Choroid plexus epithelial cell (primary cell): ENCODE results near the gene SPINK7.
"Not testable (repeated sequence)": the region's sequence is repeated elsewhere in the genome, so short reads cannot be mapped to it uniquely, and the experiment has no call there.

Experiments
- DNase-seq: peaks from one replicate; pipeline ENCODE4 v3.0.0-alpha.2; 2010; ENCODE audit warnings: low read depth
- H3K4me3 ChIP-seq: 2 replicates; pipeline ENCODE4 v1.5.1; 2011; ENCODE audit warnings: low read depth, mild to moderate bottlenecking, control low read depth, low read length, moderate library complexity
- TF ChIP-seq, protein P1 (sequence below): conservative IDR thresholded peaks from 2 replicates; pipeline ENCODE4 v1.5.1; 2011; ENCODE audit warnings: low read depth, mild to moderate bottlenecking, control low read depth, inconsistent platforms, low read length, moderate library complexity

SPINK7 gene

DNA sequence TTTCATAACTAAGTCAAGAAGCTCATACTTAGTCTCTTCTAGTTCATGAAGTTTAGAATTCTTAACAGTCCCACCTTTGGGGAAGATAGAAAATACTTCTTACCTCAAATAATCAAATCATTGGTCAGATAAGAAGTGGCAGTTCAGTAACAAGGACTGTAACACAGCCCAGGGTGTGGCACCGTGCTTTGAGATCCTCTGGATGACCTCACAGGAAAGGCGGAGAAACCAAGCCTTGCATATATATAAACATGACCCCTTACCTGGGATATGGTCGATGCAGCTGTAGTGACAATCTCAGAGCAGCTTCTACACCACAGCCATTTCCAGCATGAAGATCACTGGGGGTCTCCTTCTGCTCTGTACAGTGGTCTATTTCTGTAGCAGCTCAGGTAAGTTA is at the start of gene SPINK7:
Gene SPINK7 (plus strand): TSS at position 271 of the 400 bp plus-strand sequence. CDS start 61 bp downstream, at position 332.
- no peak for DNase-seq
- TF ChIP-seq, protein P1, sequence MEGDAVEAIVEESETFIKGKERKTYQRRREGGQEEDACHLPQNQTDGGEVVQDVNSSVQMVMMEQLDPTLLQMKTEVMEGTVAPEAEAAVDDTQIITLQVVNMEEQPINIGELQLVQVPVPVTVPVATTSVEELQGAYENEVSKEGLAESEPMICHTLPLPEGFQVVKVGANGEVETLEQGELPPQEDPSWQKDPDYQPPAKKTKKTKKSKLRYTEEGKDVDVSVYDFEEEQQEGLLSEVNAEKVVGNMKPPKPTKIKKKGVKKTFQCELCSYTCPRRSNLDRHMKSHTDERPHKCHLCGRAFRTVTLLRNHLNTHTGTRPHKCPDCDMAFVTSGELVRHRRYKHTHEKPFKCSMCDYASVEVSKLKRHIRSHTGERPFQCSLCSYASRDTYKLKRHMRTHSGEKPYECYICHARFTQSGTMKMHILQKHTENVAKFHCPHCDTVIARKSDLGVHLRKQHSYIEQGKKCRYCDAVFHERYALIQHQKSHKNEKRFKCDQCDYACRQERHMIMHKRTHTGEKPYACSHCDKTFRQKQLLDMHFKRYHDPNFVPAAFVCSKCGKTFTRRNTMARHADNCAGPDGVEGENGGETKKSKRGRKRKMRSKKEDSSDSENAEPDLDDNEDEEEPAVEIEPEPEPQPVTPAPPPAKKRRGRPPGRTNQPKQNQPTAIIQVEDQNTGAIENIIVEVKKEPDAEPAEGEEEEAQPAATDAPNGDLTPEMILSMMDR: no peak
- no peak within 1 kb of the TSS for H3K4me3 ChIP-seq

DNA sequence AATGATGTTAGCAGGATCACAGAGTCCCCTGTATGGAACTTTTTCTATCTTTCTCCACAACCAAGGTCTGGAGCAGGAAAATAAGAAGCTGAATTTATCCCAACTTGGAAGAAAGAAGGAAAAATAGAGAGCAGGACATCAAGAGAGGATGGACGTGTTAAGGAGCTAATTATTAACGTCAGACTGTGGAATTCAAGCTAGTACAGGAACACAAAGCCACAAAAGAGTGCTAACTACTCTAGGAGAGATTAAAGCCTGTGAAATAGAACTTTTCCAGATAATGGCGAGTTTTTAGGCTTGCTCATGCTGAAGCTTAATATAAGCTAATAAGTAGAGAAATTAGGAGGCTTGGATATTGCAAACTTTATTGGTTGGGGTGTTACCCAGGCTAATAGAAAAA is 44.3 kb upstream of the SPINK7 start:
- no peak overlapping the region for H3K4me3 ChIP-seq
- TF ChIP-seq, protein P1: no peak
- no peak for DNase-seq

DNA sequence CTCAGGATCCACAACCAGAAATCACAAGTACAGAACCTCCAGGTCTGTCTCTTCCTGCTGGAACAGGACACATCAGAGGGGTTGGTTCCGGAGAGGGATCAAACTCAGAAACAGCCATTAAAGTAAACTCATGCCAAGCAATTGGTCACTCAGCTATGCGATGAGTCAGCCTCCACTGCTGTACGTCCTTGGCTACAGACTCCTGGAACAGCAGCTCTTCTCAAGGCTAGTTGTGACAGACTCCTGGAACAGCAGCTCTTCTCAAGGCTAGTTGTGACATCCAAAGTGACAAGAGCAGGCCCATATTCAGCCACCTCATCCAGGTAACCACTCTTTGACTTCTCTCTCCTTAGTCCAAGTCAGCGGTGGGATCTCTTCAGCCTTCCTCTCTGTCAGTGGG is 43.7 kb upstream of the SPINK7 start, which contains the start of gene SPINK13:
Gene SPINK13 (plus strand): TSS at position 229 of the 400 bp plus-strand sequence. CDS start 1,279 bp downstream, outside the sequence.
- H3K4me3 ChIP-seq: no peak within 1 kb of the TSS
- DNase-seq: peak; percentile 36
- TF ChIP-seq, protein P1: no peak

DNA sequence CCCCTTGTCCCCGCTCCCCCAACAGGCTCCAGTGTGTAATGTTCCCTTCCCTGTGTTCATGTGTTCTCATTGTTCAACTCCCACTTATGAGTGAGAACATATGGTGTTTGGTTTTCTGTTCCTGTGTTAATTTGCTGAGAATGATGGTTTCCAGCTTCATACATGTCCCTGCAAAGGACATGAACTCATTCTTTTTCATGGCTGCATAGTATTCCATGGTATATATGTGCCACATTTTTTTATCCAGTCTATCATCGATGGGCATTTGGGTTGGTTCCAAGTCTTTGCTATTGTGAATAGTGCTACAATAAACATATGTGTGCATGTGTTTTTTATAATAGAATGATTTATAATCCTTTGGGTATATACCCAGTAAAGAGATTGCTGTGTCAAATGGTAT is 37.1 kb upstream of the SPINK7 start:
- not testable (repeated sequence) for H3K4me3 ChIP-seq, DNase-seq

DNA sequence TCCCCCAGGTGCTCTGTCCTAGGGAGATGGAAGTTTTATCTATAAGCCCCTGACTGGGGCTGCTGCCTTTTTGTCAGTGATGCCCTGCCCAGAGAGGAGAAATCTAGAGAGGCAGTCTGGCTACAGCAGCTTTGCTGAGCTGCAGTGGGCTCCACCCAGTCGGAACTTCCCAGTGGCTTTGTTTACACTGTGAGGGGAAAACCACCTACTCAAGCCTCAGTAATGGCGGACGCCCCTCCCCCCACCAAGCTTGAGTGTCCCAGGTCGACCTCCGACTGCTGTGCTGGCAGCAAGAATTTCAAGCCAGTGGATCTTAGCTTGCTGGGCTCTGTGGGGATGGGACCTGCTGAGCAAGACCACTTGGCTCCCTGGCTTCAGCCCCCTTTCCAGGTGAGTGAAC is 31.3 kb upstream of the SPINK7 start:
- not testable (repeated sequence) for DNase-seq, H3K4me3 ChIP-seq

DNA sequence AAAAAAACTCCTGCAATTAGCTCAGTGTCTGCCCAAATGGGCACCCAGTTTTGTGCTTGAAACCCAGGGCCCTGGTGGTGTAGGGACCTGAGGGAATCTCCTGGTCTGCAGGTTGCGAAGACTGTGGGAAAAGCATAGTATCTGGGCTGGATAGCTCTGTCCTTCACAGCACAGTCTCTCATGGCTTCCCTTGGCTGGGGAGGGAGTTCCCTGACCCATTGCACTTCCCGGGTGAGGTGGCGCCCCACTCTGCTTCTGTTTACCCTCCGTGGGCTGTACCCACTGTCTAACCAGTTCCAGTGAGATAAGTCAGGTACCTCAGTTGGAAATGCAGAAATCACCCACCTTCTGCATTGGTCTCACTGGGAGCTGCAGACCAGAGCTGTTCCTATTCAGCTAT is 30.9 kb upstream of the SPINK7 start:
- H3K4me3 ChIP-seq, DNase-seq: not testable (repeated sequence)

DNA sequence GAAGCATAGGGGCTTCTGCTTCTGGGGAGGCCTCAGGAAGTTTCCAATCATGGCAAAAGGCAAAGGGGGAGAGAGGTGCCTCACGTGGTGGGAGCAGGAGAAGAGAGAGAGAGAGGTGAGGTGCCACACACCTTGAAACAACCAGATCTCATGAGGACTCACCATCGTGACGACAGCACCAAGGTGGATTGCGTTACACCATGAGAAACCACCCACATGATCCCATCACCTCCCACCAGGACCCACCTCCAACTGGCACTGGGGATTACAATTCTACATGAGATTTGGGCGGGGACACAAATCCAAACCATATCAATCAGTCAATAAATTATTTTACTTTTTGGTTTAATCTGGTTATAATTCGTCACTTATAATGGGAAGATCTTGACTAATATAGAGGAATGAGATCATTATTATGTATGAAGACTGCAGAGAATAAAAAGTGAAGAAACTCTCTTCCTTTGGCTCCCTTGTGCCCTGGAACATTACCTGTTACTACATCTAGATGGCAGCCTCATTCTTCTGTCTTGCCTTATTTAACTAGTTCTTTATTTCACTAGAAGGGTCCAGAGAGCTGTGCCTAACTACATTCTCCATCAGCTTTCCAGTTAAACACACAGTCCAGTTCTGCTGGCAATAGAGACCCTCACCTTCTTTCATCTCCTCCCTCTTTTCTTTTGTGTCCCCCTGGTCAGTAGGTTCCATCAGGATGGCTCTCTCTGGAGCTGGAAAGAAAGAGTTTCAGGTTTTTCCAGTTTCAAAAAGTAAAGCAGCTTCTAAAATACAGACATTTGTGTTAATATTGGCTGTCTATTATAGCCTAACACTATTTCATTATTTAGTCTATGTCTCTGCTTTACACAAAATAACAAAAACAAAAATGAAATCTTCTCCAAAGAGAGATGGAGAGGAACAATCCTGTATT is 21.7 kb upstream of the SPINK7 start:
- DNase-seq: peak; percentile 53
- H3K4me3 ChIP-seq: no peak overlapping the region
- TF ChIP-seq, protein P1: peak; percentile 60

DNA sequence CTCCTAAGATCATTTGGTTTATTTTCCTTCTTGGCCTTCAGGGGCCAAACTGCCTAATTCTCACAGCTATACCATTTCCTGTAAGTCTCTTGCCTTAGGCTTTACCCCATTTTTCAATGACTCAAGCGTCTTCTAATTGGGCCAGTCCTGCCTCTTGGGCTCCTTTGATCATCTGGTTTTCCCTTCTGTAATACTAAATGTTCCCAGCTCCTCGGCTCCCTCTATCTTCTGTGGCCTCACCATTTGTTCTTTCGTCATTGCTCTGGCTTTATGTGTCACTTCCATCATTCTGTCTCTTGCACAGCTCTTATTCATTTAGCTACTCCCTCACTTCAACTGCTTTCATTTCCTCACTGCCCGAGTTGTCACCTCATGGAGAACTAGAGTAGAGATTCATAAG is 14.5 kb upstream of the SPINK7 start:
- DNase-seq: no peak
- no peak overlapping the region for H3K4me3 ChIP-seq
- TF ChIP-seq, protein P1: no peak
